K562 (cell line): Measurements from ENCODE around the gene ACTN4.

Source experiments
- BACH1 ChIP-seq: fragments of 200-800 bp; sonication (Bioruptor generic); IDR thresholded peaks from 2 replicates; pipeline ENCODE4 v1.6.1; 2016; ENCODE audit warnings: missing genetic modification characterization, missing compliant biosample characterization
- BMI1 ChIP-seq: fragments of 150-350 bp; IDR thresholded peaks from 2 replicates; pipeline ENCODE4 v1.6.1; 2014; ENCODE audit warnings: low read length
- CBX8 ChIP-seq: fragments of 200-600 bp; sonication (generic); IDR thresholded peaks from 2 replicates; pipeline ENCODE4 v1.6.1; 2012; ENCODE audit warnings: borderline replicate concordance, mixed run types, low read depth, mild to moderate bottlenecking, moderate library complexity, mixed read lengths, low read length, control low read depth, inconsistent platforms; ENCODE audit not compliant: poor library complexity, severe bottlenecking; ENCODE audit errors: extremely low read depth
- CHD1 ChIP-seq: fragments of 200-600 bp; sonication (generic); IDR thresholded peaks from one replicate; pipeline ENCODE4 v1.6.1; 2012; ENCODE audit warnings: mild to moderate bottlenecking, moderate library complexity, low read length, inconsistent platforms
- CTCF ChIP-seq, 3 experiments: IDR thresholded peaks in 2 of 3; conservative IDR thresholded peaks in 1 of 3; 2 replicates each; pipeline ENCODE4 v1.5.1; 2011 to 2012; ENCODE audit warnings: low read length in 3 of 3, mild to moderate bottlenecking in 3 of 3, control low read depth in 2 of 3, improper control_type of control experiment in 1 of 3, inconsistent platforms in 1 of 3, low read depth in 1 of 3, mixed read lengths in 1 of 3, moderate library complexity in 1 of 3; ENCODE audit not compliant: insufficient read depth in 2 of 3
- CXXC5 ChIP-seq: fragments of 250-450 bp; sonication (Bioruptor Pico); IDR thresholded peaks from 2 replicates; pipeline ENCODE4 v1.8.0; 2022; ENCODE audit warnings: inconsistent platforms, mild to moderate bottlenecking, moderate library complexity
- MCM2 ChIP-seq: fragments of 450-650 bp; IDR thresholded peaks from 2 replicates; pipeline ENCODE4 v1.6.1; 2017; ENCODE audit warnings: low read depth, mild to moderate bottlenecking
- POLR2AphosphoS5 ChIP-seq: IDR thresholded peaks from 2 replicates; pipeline ENCODE4 v1.6.1; 2011; ENCODE audit warnings: mild to moderate bottlenecking, low read depth, low read length, moderate library complexity; ENCODE audit not compliant: control insufficient read depth, insufficient read depth
- SMARCA4 ChIP-seq: fragments of 450-650 bp; IDR thresholded peaks from 2 replicates; pipeline ENCODE4 v1.6.1; 2016
- ZNF274 ChIP-seq: IDR thresholded peaks from 2 replicates; pipeline ENCODE4 v1.6.1; 2011; ENCODE audit warnings: low read depth, mild to moderate bottlenecking, low read length, moderate library complexity, borderline replicate concordance
- ZZZ3 ChIP-seq: fragments of 450-650 bp; IDR thresholded peaks from 2 replicates; pipeline ENCODE4 v1.6.1; 2016; ENCODE audit warnings: antibody characterized with exemption, mild to moderate bottlenecking, moderate library complexity

- no peak for TF ChIP-seq CXXC5 (CRISPR knock-in tag)
- no peak for TF ChIP-seq ZNF274
- TF ChIP-seq MCM2 = no peak
- TF ChIP-seq POLR2AphosphoS5 = no peak
- TF ChIP-seq CBX8 = no peak
- TF ChIP-seq SMARCA4 = no peak
- no peak for TF ChIP-seq CTCF (IDR thresholded peaks at IDR 0.05 in 2 of 3, conservative IDR thresholded peaks at IDR 0.05 in 1 of 3; ENCODE audit: insufficient read depth in 2 of 3, low read depth in 1 of 3, low read length in 3 of 3)
- TF ChIP-seq CHD1 = no peak
- no peak for TF ChIP-seq ZZZ3
- no peak for TF ChIP-seq BMI1
- TF ChIP-seq BACH1 = no peak
These were observed 35.5 kb downstream of the ACTN4 start for GRCh38 chr19:38682872-38683392.
